TTC549 (cell line): ENCODE data around the gene CCDC136.

Experiments used
- FAIRE-seq: peaks from 2 replicates; lab custom pipeline; 2012; peaks lifted over from hg19 to GRCh38; lab: Jason Lieb, UNC

CCDC136 gene

GRCh38 chr7:128846781-128847444 is 55.1 kb downstream of the CCDC136 start:
- no peak for FAIRE-seq

DNA sequence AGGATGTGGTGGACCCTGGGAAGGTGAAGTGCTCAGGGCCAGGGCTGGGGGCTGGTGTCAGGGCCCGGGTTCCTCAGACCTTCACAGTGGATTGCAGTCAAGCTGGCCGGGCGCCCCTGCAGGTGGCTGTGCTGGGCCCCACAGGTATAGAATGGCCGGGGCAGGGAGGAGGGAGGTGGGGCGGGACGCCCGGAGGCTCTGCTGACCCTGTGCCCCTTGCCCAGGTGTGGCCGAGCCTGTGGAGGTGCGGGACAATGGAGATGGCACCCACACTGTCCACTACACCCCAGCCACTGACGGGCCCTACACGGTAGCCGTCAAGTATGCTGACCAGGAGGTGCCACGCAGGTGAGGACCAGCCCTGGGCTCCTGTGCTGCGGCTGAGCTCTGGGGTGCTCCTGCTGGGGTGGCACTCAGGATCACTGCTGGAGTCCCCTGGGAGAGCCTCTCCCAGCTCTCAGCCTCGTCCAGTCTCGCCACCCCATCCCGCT is 56.0 kb downstream of the CCDC136 start:
- FAIRE-seq = no peak

DNA sequence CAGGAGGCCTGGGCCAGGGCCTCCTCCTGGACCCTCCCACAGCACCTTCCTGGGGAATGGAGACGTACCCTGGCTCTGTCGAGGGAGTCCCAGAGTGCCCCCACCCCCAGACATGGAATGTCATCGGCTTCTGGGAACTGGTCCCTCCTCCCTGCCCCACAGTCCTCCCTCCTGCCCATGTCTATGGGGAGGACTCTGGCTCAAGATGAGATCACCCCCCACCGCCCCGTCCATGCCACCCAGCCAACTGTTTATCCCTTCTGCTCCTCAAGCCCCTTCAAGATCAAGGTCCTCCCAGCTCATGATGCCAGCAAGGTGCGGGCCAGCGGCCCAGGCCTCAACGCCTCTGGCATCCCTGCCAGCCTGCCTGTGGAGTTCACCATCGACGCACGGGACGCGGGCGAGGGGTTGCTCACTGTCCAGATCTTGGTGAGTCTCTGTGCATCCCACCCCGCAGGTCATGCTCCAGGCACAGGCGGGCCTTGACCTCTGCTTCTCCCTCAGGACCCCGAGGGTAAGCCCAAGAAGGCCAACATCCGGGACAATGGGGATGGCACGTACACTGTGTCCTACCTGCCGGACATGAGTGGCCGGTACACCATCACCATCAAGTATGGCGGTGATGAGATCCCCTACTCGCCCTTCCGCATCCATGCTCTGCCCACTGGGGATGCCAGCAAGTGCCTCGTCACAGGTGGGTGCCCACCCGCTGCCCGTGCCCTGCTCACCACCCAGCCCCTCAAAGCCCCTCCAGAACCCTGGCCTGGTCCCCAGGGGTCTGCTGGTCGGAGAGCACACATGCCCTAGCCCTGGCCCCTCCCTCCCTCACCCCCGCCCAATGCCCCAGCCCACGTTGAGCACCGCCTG is 56.8 kb downstream of the CCDC136 start:
- no peak for FAIRE-seq

GRCh38 chr7:128849156-128849515 is 57.4 kb downstream of the CCDC136 start:
- no peak for FAIRE-seq

DNA sequence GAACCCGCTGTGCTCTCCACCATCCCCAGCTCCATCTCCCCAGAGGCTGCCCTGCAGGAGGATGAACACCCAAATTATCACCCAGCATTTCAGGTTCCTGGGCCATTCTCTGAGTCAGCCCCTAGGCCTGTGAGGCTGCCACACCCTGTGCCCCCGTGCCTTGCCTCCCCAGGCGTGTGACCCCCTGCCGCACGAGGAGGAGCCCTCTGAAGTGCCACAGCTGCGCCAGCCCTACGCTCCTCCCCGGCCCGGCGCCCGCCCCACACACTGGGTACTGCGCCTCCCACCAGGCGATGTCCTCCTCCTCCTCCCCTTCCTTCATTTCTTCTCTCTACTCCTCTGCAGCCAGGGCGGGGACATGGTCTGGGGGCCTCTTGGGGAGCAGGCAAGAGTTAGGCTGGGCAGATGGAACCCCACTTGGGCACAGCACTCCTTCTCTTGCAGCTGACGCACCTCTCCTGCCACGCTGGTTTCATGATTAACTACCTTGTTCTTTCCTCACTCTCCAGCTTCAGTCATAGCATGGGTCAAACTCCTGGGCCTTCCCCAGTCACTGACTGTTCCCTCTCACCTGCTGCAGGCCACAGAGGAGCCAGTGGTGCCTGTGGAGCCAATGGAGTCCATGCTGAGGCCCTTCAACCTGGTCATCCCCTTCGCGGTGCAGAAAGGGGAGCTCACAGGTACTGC is 58.2 kb downstream of the CCDC136 start:
- no peak for FAIRE-seq

GRCh38 chr7:128852537-128853254 is 60.9 kb downstream of the CCDC136 start:
- no peak for FAIRE-seq

- no peak for FAIRE-seq
Observed at GRCh38 chr7:128853799-128854198, 62.0 kb downstream of the CCDC136 start.

DNA sequence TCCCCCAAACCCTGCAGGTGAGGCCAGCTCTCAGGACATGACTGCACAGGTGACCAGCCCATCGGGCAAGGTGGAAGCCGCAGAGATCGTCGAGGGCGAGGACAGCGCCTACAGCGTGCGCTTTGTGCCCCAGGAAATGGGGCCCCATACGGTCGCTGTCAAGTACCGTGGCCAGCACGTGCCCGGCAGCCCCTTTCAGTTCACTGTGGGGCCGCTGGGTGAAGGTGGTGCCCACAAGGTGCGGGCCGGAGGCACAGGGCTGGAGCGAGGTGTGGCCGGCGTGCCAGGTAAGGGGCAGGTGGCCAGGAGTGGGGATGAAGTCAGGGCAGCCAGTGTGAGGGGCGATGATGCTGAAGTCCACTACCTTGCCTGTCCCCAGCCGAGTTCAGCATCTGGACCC is 62.6 kb downstream of the CCDC136 start:
- FAIRE-seq = no peak

DNA sequence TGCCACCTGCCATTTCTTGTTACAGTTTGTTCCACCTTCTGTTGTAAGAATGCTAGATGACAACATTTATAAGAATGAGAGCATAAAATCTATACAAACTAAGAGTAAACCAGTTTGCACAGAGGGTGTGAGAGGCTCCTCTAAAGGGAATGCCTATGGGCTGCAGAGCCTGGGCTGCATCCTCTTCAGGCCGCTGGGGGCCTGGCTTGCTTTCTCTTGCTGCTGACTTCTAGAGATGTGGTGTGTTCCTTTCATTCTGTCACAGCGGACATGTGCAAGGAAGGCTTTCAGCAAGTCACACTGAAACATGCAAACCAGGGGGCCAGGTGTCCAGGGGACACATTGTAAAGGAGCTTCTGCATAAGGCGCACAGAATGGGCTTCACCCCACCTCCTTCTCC is 63.8 kb downstream of the CCDC136 start:
- FAIRE-seq = no peak

- FAIRE-seq = no peak
Observed at GRCh38 chr7:128856001-128856718, 64.4 kb downstream of the CCDC136 start.

- no peak for FAIRE-seq
Observed at GRCh38 chr7:128858380-128859231, 66.8 kb downstream of the CCDC136 start.

DNA sequence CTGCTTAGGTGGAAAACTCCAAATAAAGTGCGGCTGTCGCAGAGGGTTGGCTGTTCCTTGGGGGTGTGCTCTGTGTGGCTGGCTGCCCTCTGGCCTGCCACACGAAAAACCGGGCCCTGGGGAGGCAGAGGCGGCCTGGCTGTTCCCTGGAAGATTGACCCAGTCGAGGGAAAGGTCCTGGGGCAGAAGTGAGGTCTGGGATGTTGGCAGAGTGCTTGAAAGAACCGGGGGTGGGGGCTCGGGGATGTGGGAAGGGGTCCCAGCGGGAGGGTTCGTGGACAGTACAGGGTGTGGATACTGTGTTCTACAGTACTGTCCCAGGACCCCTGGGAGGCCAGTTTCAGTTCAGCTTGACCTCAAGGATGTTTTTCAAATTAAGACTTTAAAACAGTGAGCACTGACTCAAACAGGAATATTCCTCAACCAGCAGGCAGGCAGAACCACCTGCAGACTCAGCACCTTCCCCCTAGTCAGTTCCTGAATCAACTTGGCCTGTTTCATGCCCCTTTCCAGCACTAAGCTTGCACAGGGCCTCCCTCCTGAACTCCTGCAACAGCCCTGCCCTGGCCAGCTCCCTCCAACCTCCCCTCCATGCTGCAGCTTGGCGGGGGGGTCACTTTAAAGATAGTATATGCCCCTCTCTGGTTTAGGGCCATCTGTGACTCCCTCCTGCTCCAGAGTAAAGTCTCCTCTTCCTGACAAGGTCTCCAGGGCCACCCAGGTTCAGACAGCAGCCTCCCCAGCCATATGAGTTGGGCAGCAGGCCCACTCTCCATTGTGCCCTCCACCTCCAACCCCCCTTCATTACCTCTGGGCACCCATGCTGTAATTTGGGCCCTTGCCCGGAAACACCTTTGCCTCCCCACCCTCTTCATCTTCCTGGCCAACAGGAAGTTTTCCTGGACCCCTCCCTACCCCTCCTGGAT is 67.7 kb downstream of the CCDC136 start:
- no peak for FAIRE-seq

DNA sequence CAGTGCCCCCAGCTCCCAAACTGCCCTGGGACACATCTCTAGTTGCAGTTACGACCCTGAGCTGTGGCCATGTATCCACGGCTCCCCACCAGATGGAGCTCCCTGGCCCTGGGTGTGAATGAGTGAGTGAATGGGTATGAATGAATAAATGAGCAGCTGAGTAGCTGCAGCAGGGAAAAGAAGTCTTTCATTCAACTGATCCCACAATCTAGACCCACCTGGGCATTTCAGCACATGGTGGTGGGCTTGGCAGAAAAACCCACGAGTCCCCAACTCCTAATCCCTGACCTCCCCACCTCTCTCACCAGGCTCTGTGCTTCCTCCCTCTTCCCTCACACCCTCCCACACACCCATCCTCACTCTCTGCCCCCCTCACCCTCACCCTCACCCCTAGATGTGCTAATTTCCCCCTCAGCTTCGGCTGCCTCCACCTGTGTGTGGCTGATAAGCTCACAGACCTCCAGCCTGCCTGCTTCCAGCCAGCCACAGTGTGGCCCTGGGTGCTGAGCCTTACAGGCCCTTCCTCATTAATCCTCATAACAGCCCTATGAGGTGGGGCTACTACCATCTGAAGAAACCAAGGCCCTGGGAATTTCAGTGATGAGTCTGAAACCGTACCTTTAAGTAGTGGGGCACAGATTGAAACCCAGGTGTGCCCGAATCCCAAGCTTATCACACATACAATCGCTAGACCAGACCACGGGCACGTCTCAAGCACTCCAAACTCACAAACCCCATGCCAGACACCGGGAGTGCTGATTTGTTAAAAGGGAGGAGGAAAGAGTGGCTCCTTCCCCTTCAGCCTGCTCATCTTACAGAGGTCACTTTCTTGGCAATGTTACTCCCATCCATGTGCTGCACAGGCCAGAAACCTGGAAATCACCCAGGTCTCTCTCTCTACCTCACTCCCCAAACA is 68.6 kb downstream of the CCDC136 start:
- FAIRE-seq = no peak

DNA sequence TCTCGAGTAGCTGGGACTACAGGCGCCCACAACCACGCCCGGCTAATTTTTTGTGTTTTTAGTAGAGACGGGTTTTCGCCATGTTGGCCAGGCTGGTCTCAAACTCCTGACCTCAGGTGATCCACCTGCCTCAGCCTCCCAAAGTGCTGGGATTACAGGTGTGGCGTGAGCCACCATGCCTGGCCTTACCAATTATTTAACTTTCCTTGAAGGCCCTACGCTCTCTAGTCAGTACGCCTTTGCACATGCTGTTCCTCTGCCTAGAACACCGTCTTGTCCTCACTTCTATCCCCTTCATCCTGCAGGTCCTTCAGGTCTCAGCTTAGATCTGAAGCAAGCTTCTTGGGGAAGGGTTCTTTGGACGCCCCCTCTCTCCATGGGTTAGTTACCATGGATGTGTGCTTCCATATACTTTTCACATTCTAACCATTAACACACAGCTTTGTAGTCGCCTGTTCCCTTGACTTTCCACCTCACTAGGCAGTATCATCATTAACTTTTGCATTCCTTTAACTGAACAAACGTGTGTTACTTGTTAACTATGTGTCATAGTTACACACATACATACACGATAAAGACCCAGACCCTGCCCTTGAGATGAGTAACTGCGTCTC is 70.3 kb downstream of the CCDC136 start:
- no peak for FAIRE-seq

GRCh38 chr7:128862571-128863432 is 71.0 kb downstream of the CCDC136 start, which contains the start of gene ATP6V1F:
Gene ATP6V1F (plus strand): TSS chr7:128862856. CDS start chr7:128862905, 49 bp downstream.
- peak; percentile 79 for FAIRE-seq

GRCh38 chr7:128863433-128863989 is 71.7 kb downstream of the CCDC136 start:
- FAIRE-seq = no peak

- no peak for FAIRE-seq
Observed at GRCh38 chr7:128865303-128865702, 73.5 kb downstream of the CCDC136 start.
